Kidney epithelial cell (primary cell): ENCODE data around the gene PDE4C. TPM values are rescaled to one million over a fixed set of nuclear protein-coding genes. Genes with fewer than 3 reads are reported as not detected.

Source experiments
- DNase-seq: peaks from one replicate; pipeline ENCODE4 v3.0.0-alpha.2; 2010; ENCODE audit warnings: low read depth
- H3K27me3 ChIP-seq: 2 replicates; pipeline ENCODE4 v1.6.0; 2011; ENCODE audit warnings: low read length; ENCODE audit not compliant: control insufficient read depth, insufficient read depth
- H3K36me3 ChIP-seq: 2 replicates; pipeline ENCODE4 v1.5.1; 2011; ENCODE audit warnings: low read length; ENCODE audit not compliant: control insufficient read depth, insufficient read depth
- H3K4me3 ChIP-seq: 2 replicates; pipeline ENCODE4 v1.5.1; 2011; ENCODE audit warnings: low read depth, mild to moderate bottlenecking, control low read depth, low read length
- CTCF ChIP-seq: IDR thresholded peaks from 2 replicates; pipeline ENCODE4 v1.5.1; 2011; ENCODE audit warnings: mild to moderate bottlenecking, moderate library complexity, low read length, control low read depth, inconsistent platforms; ENCODE audit not compliant: insufficient read depth, poor library complexity, severe bottlenecking
- total RNA-seq: library from RNA; depleted of rRNA; stranded (reverse); fragments of >200 nt; gene quantifications from 2 replicates; pipeline ENCODE4 v1.2.3, GENCODE V29; 2015

The PDE4C gene
- total RNA-seq, 1 donor from 2014 or later, result 0.42 TPM

GRCh38 chr19:18190278-18190677 lies 36.0 kb downstream of the PDE4C start:
- Histone ChIP-seq H3K27me3 (no peaks in the 10 kb centered on the region), H3K36me3 (no peaks in the 10 kb centered on the region), H3K4me3 (no peak overlapping the region)
- no peak for TF ChIP-seq CTCF
- no peak for DNase-seq

GRCh38 chr19:18185538-18185937 lies 40.7 kb downstream of the PDE4C start:
- H3K4me3 ChIP-seq, result no peak overlapping the region
- TF ChIP-seq CTCF, result no peak

GRCh38 chr19:18183529-18183928 lies 42.7 kb downstream of the PDE4C start:
- Histone ChIP-seq H3K36me3 (no peaks in the 10 kb centered on the region), H3K27me3 (no peaks in the 10 kb centered on the region), H3K4me3 (no peak overlapping the region)
- no peak for DNase-seq
- TF ChIP-seq CTCF, result no peak

More at GRCh38 chr19:18185538-18185937, 40.7 kb downstream of the PDE4C start:
- no peak for DNase-seq
- Histone ChIP-seq H3K36me3 (no peaks in the 10 kb centered on the region), H3K27me3 (no peaks in the 10 kb centered on the region)

GRCh38 chr19:18179957-18180356 lies 46.3 kb downstream of the PDE4C start:
- H3K4me3 ChIP-seq, result no peak overlapping the region

GRCh38 chr19:18176367-18177310 lies 49.6 kb downstream of the PDE4C start:
- Histone ChIP-seq H3K27me3 (peaks cover 3% of the 10 kb centered on the region), H3K36me3 (no peaks in the 10 kb centered on the region), H3K4me3 (no peak overlapping the region)
- no peak for DNase-seq
- no peak for TF ChIP-seq CTCF

More at GRCh38 chr19:18179957-18180356, 46.3 kb downstream of the PDE4C start:
- no peak for TF ChIP-seq CTCF
- no peaks in the 10 kb centered on the region for H3K36me3 ChIP-seq
- no peak for DNase-seq
- H3K27me3 ChIP-seq, result peaks cover 3% of the 10 kb centered on the region
